HG03095 (cell line): ENCODE measurements around the gene IPO4.

ENCODE experiments used
- ATAC-seq: cut with Tn5 transposase; IDR thresholded peaks from one replicate; pipeline ENCODE4 v1.9.1; 2021; ENCODE audit warnings: moderate library complexity; ENCODE audit not compliant: unreplicated experiment

The IPO4 gene

GRCh38 chr14:24194186-24194872 lies 5.7 kb upstream of the IPO4 start:
- no peak for ATAC-seq

DNA sequence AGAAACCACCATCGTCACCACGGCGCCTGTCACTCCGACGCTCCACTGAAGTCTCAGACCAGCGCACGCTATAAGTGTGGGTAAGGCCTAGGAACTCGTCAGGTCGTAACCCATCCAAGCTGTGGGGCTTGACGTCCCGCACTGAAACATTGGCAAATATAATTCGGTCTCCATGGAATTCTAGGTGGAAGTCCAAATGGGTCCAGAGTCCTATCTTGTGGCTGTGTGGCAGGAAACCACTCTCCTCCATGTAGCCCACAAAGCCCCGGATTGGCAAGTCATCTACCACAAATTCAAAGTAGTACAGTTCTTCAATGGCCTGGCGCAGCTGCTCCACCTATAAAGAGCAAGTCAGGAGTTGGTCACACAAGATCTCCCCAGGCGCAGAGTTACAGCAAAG lies 4.3 kb upstream of the IPO4 start:
- ATAC-seq, result no peak

- ATAC-seq, result no peak
These were observed 1.8 kb upstream of the IPO4 start for GRCh38 chr14:24190416-24190815.

DNA sequence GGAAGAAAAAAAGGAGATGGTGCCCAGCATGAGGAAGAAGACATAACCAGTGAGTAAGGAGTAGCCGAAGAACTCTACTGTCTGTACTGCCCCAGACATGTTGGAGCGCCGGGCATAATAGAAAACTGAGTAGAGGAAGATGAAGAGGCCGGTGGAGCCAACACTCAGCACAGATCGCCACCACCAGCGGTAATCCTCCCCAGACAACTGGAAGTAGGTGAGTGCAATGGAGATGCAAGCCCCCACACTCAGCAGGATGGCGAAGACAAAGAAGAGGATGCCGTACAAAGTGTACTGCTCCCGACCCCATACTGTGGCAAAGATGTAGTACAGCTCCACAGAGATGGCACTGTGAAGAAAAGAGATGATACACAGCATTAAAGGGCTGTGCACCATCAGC lies 844 bp upstream of the IPO4 start:
- ATAC-seq, result no peak

- ATAC-seq, result no peak
These were observed 401 bp upstream of the IPO4 start for GRCh38 chr14:24189059-24189375.

DNA sequence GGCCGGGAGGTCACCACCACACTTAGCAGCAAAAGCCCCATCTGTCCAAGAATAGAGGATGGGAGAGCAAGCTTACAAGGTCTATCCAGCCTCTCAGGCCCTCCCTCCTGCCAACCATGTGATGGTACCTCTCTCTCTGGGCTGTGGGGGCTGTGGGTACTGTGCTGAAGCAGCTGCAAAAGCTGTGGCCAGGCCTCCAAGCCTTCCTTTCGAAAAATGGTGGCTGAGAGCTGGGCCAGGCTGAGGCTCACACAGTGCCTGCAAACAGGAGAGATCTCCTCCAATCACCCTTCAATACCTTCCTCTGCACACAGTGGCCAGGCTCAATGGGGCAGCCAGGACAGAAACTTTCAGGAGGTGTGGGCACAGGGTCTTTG lies 1.1 kb downstream of the IPO4 start:
- ATAC-seq, result no peak

DNA sequence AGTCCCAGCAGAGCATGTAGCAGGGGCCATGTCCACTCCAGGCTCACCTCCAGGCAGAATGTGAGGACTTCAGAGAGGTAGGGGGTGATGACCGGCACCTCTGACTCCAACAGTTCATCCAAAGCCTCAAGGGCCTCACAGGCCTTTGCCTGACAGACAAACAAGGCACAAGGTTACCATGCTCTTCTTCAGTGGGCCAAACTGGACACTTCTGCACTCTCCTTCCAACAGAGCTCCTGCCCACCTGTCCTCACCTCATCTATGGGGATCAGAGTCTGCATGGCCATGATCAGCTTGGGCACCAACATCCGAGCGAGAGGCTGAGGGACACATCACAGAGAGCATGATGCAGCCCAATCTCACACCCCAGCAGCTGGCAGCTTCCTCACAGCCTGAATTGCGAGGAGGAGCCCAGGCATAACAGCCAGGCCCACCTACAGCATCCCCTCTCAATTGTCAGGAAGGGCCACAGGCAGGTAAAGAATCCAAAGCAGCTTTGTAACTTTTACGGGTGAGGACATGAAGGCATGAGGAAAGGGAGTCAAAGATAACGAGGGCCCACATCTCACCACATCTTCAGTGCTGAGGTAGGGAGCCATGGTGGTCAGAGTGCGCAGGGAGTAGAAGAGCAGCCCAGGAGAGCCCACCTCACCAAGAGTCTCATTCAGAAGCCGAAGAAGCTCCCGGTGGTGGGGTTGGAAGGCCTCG lies 1.6 kb downstream of the IPO4 start:
- no peak for ATAC-seq

- ATAC-seq, result no peak
These were observed 2.9 kb downstream of the IPO4 start for GRCh38 chr14:24185741-24186140.

GRCh38 chr14:24185026-24185425 lies 3.6 kb downstream of the IPO4 start:
- no peak for ATAC-seq

DNA sequence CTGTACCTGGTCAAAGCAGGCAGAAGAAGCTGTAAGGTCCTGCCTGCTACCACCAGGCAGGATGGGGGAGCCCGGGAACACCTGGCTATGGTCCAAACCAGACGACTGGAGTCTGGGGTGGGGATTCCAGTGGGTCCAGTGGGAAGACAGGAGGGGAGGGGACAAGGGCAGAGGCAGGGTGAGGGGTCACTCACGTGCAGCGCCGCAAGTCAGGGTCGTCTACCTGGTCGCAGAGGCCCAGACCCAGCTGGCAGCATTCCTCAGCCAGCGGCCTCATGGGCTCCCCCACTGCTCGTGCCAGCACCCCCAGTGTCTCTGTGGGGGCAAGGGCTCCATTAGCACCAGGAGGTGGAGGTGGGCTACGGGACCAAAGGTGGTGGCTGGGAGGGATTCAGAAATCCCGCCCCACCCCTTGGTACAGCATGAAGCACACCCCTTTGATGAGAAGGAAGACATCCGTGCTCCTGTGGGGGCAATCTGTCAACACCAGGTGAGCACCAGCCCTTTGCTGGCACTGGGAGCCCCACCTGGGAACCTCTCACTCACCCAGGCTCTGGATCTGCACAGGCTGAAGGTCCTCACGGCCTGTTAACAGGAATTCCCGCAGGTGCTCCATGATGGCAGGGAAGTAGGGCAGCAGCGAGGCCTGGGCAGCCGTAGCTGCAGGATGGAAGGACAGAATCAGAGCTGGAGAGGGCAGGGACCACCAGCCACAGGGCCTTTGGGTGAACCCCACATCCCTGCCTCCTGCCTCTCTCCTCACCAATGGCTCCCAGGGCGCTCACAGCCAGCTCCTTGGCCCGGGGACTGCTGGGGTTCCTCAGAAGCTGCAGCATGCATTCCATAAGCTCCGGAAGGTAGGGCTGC lies 4.3 kb downstream of the IPO4 start:
- no peak for ATAC-seq

GRCh38 chr14:24183014-24183481 lies 5.6 kb downstream of the IPO4 start:
- ATAC-seq, result no peak

DNA sequence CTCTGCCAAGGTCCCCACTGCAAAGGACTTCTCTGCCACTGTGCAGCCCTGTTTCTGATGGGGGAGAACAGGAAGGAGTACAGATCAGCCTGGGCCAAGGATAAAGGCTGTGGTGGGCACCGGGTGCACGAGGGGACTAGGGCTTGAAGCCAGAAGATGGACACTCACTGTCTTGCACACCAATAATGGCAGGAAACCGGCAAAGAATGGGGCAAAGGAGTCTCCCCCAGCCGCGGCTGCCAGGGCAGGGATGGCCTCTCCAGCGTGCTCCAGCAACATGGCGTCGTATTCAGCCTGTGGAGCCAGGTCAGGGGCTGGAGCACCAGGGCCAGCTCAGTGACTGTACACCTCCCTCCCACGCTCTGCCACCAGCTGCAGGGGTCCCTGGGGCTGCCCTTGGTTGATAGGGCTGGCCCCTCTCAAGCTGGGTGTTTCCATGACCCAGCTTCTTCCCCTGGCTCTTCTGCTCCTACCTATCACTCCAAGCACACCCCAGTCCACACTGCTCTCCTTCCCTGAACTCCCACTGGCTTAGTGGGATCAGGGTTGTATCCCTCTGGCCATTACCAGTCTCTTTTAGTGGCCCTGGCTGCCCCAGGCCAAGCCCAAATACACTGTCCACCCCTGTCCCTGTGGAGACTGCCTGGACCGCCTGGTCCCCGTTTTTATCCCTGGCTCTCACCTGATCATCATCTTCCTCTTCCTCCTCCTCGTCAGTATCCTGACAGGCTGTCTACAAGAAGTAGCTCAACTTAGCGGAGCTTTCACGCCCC lies 6.3 kb downstream of the IPO4 start:
- ATAC-seq, result no peak

DNA sequence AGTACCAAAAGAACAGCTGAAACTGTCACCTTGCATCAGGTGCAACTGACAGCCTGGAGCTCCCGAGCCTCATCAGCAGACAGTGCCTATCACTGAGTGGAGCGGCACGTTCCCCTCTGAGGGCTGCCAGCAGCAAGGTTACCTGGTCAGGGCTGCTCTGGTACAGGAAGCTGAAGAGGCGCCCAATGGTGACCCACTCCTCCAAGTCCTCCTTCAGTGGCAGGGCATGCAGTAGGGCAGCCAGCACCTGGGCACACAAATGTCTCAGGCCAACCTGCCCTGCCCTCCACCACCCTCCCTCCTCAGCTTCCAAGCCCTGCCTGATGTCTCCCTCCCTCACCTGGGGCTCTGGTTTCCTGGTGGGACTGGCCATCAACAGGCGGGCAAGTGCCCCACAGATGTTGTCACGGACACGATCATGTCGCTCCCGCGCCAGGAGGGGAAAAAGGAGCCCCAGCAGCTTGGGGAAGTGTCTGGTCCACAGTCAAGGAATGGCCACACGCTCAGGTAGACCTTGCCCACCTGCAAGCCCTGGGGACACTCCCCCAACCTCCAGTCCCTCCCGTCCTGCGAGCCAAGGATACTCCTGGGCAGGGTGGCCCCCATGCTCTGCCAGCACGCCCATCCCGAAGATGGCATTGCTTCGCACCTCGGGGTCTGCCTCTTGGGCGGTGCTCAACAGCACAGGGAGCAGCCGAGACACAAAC lies 7.1 kb downstream of the IPO4 start:
- no peak for ATAC-seq

GRCh38 chr14:24179961-24180796 lies 8.4 kb downstream of the IPO4 start:
- no peak for ATAC-seq

GRCh38 chr14:24179294-24179960 lies 9.2 kb downstream of the IPO4 start:
- ATAC-seq, result no peak

- ATAC-seq, result no peak
These were observed 10.0 kb downstream of the IPO4 start for GRCh38 chr14:24178399-24179178.

GRCh38 chr14:24177891-24178290 lies 10.7 kb downstream of the IPO4 start:
- no peak for ATAC-seq
